Parathyroid adenoma (tissue), 2 donors: Measurements from ENCODE around the gene SYT2.

Experiments used
- H2AFZ ChIP-seq: fragments of 300-600 bp; sonication (generic); one replicate; pipeline ENCODE4 v1.7.0; 2017; ENCODE audit warnings: antibody characterized with exemption, mild to moderate bottlenecking
- H3K27ac ChIP-seq: fragments of 300-600 bp; sonication (generic); one replicate; pipeline ENCODE4 v1.7.0; 2017
- H3K27me3 ChIP-seq: fragments of 300-600 bp; sonication (generic); one replicate; pipeline ENCODE4 v1.7.0; 2017; ENCODE audit warnings: low read length; ENCODE audit not compliant: control insufficient read depth, insufficient read depth
- H3K36me3 ChIP-seq: fragments of 300-600 bp; sonication (generic); one replicate; pipeline ENCODE4 v1.7.0; 2017; ENCODE audit warnings: low read length; ENCODE audit not compliant: control insufficient read depth, insufficient read depth
- H3K4me1 ChIP-seq: fragments of 300-600 bp; sonication (generic); one replicate; pipeline ENCODE4 v1.7.0; 2017; ENCODE audit warnings: control low read depth
- H3K4me2 ChIP-seq: fragments of 300-600 bp; sonication (generic); one replicate; pipeline ENCODE4 v1.7.0; 2017; ENCODE audit warnings: low read length
- H3K4me3 ChIP-seq: fragments of 300-600 bp; sonication (generic); one replicate; pipeline ENCODE4 v1.7.0; 2017; ENCODE audit warnings: low read depth, low read length
- H3K79me2 ChIP-seq: fragments of 300-600 bp; sonication (generic); one replicate; pipeline ENCODE4 v1.7.0; 2017; ENCODE audit warnings: control low read depth
- H3K9ac ChIP-seq: fragments of 300-600 bp; sonication (generic); one replicate; pipeline ENCODE4 v1.7.0; 2017; ENCODE audit warnings: mild to moderate bottlenecking
- H3K9me3 ChIP-seq: fragments of 300-600 bp; sonication (generic); one replicate; pipeline ENCODE4 v1.7.0; 2017; ENCODE audit warnings: low read length; ENCODE audit not compliant: control insufficient read depth
- TF ChIP-seq, protein P1 (sequence below): fragments of 300-600 bp; sonication (generic); IDR thresholded peaks from one replicate; pipeline ENCODE4 v1.7.0; 2017; ENCODE audit warnings: antibody characterized with exemption, mild to moderate bottlenecking
- donor health status: primary hyperparathyroidism.

The SYT2 gene

DNA sequence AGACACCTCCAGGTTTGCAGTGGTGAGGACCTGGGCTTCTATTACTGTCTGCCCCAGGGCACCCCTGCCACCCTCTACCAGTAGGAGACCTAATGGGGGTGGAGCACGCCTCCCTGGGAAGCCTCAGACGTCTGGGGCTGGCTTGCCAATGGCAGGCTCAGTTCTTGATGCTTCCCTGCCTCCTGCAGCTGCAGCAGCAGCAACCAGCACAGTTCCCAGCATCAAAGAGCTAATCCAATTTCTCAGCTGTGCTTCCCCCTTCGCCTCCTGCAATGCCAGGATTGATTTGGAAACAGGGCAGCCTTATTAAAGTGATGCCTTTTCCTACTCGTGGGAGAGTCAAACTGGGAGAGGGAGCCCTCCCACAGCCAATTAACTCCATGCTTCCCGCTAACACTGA, 8.2 kb downstream of the SYT2 start:
- Histone ChIP-seq H3K4me1 (no peaks in the 10 kb centered on the region), H3K36me3 (no peaks in the 10 kb centered on the region), H3K9ac (no peak overlapping the region), H3K4me2 (no peak overlapping the region), H3K79me2 (no peaks in the 10 kb centered on the region), H3K27me3 (no peaks in the 10 kb centered on the region), H3K9me3 (no peaks in the 10 kb centered on the region), H2AFZ (no peak overlapping the region), H3K4me3 (no peak overlapping the region), H3K27ac (no peak overlapping the region)
- TF ChIP-seq, protein P1, sequence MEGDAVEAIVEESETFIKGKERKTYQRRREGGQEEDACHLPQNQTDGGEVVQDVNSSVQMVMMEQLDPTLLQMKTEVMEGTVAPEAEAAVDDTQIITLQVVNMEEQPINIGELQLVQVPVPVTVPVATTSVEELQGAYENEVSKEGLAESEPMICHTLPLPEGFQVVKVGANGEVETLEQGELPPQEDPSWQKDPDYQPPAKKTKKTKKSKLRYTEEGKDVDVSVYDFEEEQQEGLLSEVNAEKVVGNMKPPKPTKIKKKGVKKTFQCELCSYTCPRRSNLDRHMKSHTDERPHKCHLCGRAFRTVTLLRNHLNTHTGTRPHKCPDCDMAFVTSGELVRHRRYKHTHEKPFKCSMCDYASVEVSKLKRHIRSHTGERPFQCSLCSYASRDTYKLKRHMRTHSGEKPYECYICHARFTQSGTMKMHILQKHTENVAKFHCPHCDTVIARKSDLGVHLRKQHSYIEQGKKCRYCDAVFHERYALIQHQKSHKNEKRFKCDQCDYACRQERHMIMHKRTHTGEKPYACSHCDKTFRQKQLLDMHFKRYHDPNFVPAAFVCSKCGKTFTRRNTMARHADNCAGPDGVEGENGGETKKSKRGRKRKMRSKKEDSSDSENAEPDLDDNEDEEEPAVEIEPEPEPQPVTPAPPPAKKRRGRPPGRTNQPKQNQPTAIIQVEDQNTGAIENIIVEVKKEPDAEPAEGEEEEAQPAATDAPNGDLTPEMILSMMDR = no peak

DNA sequence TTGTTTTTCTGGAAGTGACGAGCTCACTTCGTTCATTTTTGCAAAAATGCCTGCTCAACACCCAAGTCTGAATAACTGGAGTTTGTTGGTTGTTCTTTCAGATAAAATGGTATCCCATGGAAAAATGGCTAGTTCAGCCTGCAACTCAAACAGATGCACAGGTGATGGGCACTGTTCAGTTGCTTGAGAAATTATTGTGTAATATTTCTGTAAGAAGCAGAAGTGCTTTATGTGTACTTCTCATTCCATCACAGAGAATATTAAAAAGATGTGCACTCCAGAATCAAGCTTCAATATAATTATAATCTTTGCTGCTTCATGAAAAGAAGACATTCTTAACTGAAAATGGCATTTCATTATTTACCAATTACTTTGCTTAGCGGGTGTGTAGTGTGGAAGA, 9.1 kb downstream of the SYT2 start:
- Histone ChIP-seq H3K9ac (no peak overlapping the region), H3K27me3 (no peaks in the 10 kb centered on the region), H3K36me3 (no peaks in the 10 kb centered on the region), H3K79me2 (no peaks in the 10 kb centered on the region), H3K4me3 (no peak overlapping the region), H3K4me2 (no peak overlapping the region), H3K9me3 (no peaks in the 10 kb centered on the region), H3K27ac (no peak overlapping the region), H2AFZ (no peak overlapping the region), H3K4me1 (no peaks in the 10 kb centered on the region)
- TF ChIP-seq, protein P1 = no peak

DNA sequence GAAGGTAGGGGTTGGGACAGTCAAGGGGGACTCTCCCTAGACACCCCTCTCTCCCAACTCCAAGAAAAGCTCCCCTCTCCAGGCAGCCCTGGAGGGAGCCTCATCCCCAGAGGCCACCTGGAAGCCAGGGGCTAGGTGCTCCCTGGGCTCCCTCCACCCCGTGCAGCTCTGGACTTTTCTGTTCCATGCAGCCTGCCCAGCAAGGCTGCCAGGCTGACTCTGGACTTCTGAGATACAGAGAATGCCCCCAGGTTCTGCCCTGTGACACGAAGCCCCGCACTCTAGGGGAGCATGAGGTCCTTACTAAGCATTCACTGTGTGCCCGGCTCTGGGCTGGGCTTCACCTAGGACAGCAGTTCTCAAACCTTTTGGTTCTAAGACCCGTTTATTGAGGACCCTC, 10.2 kb downstream of the SYT2 start:
- Histone ChIP-seq H3K4me2 (no peak overlapping the region), H2AFZ (no peak overlapping the region), H3K79me2 (no peaks in the 10 kb centered on the region), H3K9me3 (no peaks in the 10 kb centered on the region), H3K36me3 (no peaks in the 10 kb centered on the region), H3K9ac (no peak overlapping the region), H3K4me3 (no peak overlapping the region), H3K27me3 (no peaks in the 10 kb centered on the region), H3K27ac (no peak overlapping the region), H3K4me1 (no peaks in the 10 kb centered on the region)
- TF ChIP-seq, protein P1 = no peak

DNA sequence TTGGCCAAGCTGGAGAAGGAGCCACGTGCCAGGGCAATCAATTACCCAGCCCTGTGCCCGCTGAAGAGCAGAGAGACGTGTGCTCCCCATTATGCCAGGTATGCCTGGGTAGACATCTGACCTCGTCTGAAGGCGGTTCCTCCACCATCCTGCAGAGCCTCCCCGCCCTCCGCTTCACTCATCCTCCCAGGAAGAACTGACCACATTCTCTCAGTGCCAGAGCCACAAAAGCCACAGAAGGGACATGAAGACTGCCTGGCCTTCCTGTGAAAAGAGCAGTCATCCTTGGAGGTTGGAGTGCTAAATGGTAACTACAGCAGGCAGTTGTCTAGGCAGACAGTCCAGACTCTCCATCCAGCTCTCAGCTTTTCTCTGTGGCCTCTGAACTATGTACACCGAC, 12.0 kb downstream of the SYT2 start:
- H3K27ac ChIP-seq = no peak overlapping the region
- H3K4me2 ChIP-seq = no peak overlapping the region
- H3K4me3 ChIP-seq = no peak overlapping the region
- H3K27me3 ChIP-seq = no peaks in the 10 kb centered on the region
- no peak overlapping the region for H2AFZ ChIP-seq
- H3K36me3 ChIP-seq = no peaks in the 10 kb centered on the region
- no peaks in the 10 kb centered on the region for H3K79me2 ChIP-seq
- H3K4me1 ChIP-seq = no peaks in the 10 kb centered on the region
- no peak overlapping the region for H3K9ac ChIP-seq
- TF ChIP-seq, protein P1 = no peak
- no peaks in the 10 kb centered on the region for H3K9me3 ChIP-seq

DNA sequence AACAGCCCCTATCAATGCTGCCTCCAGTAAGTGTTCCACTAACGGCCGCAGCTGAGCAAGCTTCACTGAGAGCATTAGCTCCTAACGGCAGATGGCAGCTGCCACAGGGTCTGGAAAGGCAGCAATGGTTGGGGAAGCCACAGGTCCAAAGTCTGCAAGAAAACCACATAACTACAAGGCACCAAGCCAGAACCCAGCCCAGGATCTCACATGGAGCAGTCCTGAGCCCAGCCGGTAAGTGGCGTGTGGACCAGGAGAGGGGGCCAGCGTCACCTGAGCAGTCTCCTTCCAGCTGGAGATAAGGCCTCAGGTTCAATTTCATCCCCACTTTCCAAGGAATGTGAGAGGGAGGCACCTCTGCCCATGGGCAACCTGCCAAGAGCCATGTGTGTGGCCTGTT, 13.2 kb downstream of the SYT2 start:
- Histone ChIP-seq H3K79me2 (no peaks in the 10 kb centered on the region), H2AFZ (no peak overlapping the region), H3K9me3 (no peaks in the 10 kb centered on the region), H3K9ac (no peak overlapping the region), H3K27me3 (no peaks in the 10 kb centered on the region), H3K4me1 (no peaks in the 10 kb centered on the region), H3K36me3 (no peaks in the 10 kb centered on the region), H3K4me3 (no peak overlapping the region), H3K4me2 (no peak overlapping the region), H3K27ac (no peak overlapping the region)
- TF ChIP-seq, protein P1 = no peak
